Smooth muscle cell (in vitro differentiated cells): ENCODE data around the gene TEAD1. TPM values are rescaled to one million over a fixed set of nuclear protein-coding genes. Genes with fewer than 3 reads are reported as not detected.

Experiments used
- DNase-seq: peaks from one replicate; lab custom pipeline; 2025; ENCODE audit not compliant: unreplicated experiment; lab: John Stamatoyannopoulos, UW
- H2AFZ ChIP-seq: fragments of 200-600 bp; sonication (generic); 2 replicates; pipeline ENCODE4 v1.6.0; 2016; ENCODE audit warnings: antibody characterized with exemption, low read depth, mild to moderate bottlenecking
- H3F3A ChIP-seq: fragments of 200-600 bp; sonication (generic); 2 replicates; pipeline ENCODE4 v1.6.0; 2017; ENCODE audit warnings: antibody characterized with exemption, low read depth
- H3K27ac ChIP-seq: fragments of 200-600 bp; sonication (generic); 2 replicates; pipeline ENCODE4 v1.5.1; 2016; ENCODE audit warnings: low read depth, mild to moderate bottlenecking
- H3K27me3 ChIP-seq: fragments of 200-600 bp; sonication (generic); 2 replicates; pipeline ENCODE4 v1.6.1; 2016; ENCODE audit warnings: low read depth, mild to moderate bottlenecking
- H3K36me3 ChIP-seq: fragments of 200-600 bp; sonication (generic); 2 replicates; pipeline ENCODE4 v1.5.1; 2016; ENCODE audit warnings: low read depth
- H3K4me1 ChIP-seq: fragments of 200-600 bp; sonication (generic); 2 replicates; pipeline ENCODE4 v1.5.1; 2016; ENCODE audit warnings: low read depth
- H3K4me2 ChIP-seq: fragments of 200-600 bp; sonication (generic); 2 replicates; pipeline ENCODE4 v1.6.0; 2016; ENCODE audit warnings: mild to moderate bottlenecking
- H3K4me3 ChIP-seq: fragments of 200-600 bp; sonication (generic); 2 replicates; pipeline ENCODE4 v1.5.1; 2016; ENCODE audit warnings: mild to moderate bottlenecking
- H3K79me2 ChIP-seq: fragments of 200-600 bp; sonication (generic); 2 replicates; pipeline ENCODE4 v1.6.0; 2016; ENCODE audit warnings: low read depth, mild to moderate bottlenecking
- H3K9ac ChIP-seq: fragments of 200-600 bp; sonication (generic); 2 replicates; pipeline ENCODE4 v1.6.0; 2016; ENCODE audit warnings: low read depth
- H3K9me3 ChIP-seq: fragments of 200-600 bp; sonication (generic); replicated peaks from 2 replicates; pipeline ENCODE4 v1.5.1; 2016; ENCODE audit warnings: low read depth
- H4K20me1 ChIP-seq: fragments of 200-600 bp; sonication (generic); 2 replicates; pipeline ENCODE4 v1.6.0; 2016; ENCODE audit warnings: low read depth
- CTCF ChIP-seq: fragments of 200-600 bp; sonication (generic); IDR thresholded peaks from 2 replicates; pipeline ENCODE4 v1.5.1; 2017; ENCODE audit warnings: borderline replicate concordance, mild to moderate bottlenecking, antibody characterized with exemption; ENCODE audit not compliant: insufficient read depth, poor library complexity, severe bottlenecking
- WGBS: methylation state at CpG from one replicate; pipeline ENCODE4 v1.1.7; 2016; ENCODE audit warnings: low lambda C conversion rate; 5-methylcytosine and 5-hydroxymethylcytosine counted together
- polyA plus RNA-seq: library from polyadenylated mRNA; unstranded; fragments of >200 nt; fragmentation: Nextera tagmentation; extraction: Ambion mirVana; gene quantifications from 2 replicates; pipeline ENCODE4 v1.2.1, GENCODE V29; 2016
- total RNA-seq: library from RNA; depleted of rRNA; stranded (reverse); fragments of >200 nt; gene quantifications from 2 replicates; pipeline ENCODE4 v1.2.3, GENCODE V29; 2014

The TEAD1 gene
- total and polyA plus RNA-seq, 2 experiments from 2014 or later, result 63.0 to 181 TPM

- no peaks in the 10 kb centered on the region for H3K36me3 ChIP-seq
- 95% methylated on average over 4 of the region's 4 CpGs for WGBS
- H3K4me1 ChIP-seq, result peaks cover 20% of the 10 kb centered on the region
- H3K27me3 ChIP-seq, result no peaks in the 10 kb centered on the region
- DNase-seq, result no peak
- peaks cover 8% of the 10 kb centered on the region for H3F3A ChIP-seq
- H4K20me1 ChIP-seq, result peaks cover 98% of the 10 kb centered on the region
- no peaks in the 10 kb centered on the region for H3K9me3 ChIP-seq
- H3K9ac ChIP-seq, result no peak overlapping the region
- TF ChIP-seq CTCF, result no peak
- H3K79me2 ChIP-seq, result peaks cover 100% of the 10 kb centered on the region
- H3K4me2 ChIP-seq, result no peak overlapping the region
- no peak overlapping the region for H2AFZ ChIP-seq
- H3K4me3 ChIP-seq, result no peak overlapping the region
- no peak overlapping the region for H3K27ac ChIP-seq
Measured at GRCh38 chr11:12712132-12712531, 37.9 kb downstream of the TEAD1 start.

DNA sequence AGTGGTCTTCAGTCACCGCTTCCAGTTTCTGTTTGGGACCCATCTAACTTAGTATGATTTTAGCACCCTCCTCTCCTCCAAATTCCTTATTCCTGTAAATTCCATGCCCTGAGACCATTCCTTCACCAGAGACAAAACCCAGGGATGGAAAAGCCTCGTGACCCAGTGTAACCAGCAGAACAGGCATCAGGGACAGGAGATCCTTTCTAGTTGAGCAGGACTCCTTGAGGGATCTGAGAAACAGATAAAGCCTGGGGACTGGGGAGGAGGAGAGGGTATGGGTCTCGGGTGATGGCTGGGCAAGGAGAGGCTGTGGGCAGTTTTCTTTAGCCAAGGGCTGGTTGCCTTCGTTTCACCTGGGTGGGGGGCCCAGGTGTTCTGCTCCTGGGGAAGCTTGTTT lies 40.9 kb downstream of the TEAD1 start:
- DNase-seq, result no peak
- Histone ChIP-seq H3K4me1 (peaks cover 32% of the 10 kb centered on the region), H3K79me2 (peaks cover 100% of the 10 kb centered on the region), H3K4me2 (no peak overlapping the region), H3K9me3 (no peaks in the 10 kb centered on the region), H3F3A (peaks cover 17% of the 10 kb centered on the region), H3K36me3 (no peaks in the 10 kb centered on the region), H3K4me3 (no peak overlapping the region), H3K27me3 (no peaks in the 10 kb centered on the region), H2AFZ (no peak overlapping the region), H4K20me1 (peaks cover 97% of the 10 kb centered on the region), H3K9ac (no peak overlapping the region), H3K27ac (no peak overlapping the region)
- TF ChIP-seq CTCF, result no peak
- 81% methylated on average over 4 of the region's 4 CpGs for WGBS

DNA sequence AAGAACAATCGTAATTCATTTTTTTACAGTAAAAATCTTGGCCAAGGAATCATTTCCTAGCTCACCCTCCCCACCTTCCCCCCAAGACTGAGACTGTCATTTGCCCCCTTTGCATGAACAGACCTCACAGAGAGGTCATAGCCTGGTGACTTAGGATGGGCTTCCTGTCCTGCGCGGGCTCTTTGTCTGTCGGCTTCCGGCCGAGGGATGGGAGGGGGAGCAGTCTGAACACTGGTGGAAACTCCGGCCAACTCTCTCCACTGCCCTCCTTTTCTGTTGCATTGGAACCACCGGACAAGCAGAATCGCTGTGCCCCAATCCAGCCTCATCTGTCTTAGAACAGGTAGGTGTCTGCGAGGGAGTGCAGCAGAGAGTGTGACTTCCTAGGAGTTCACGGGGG lies 41.7 kb downstream of the TEAD1 start:
- Histone ChIP-seq H4K20me1 (peaks cover 97% of the 10 kb centered on the region), H3F3A (peaks cover 17% of the 10 kb centered on the region), H3K36me3 (no peaks in the 10 kb centered on the region), H3K4me1 (peaks cover 32% of the 10 kb centered on the region), H3K4me3 (no peak overlapping the region), H3K9me3 (no peaks in the 10 kb centered on the region), H3K27ac (no peak overlapping the region), H3K27me3 (no peaks in the 10 kb centered on the region), H3K4me2 (no peak overlapping the region), H3K79me2 (peaks cover 100% of the 10 kb centered on the region), H3K9ac (no peak overlapping the region), H2AFZ (no peak overlapping the region)
- no peak for TF ChIP-seq CTCF
- WGBS, result 77% methylated on average over 11 of the region's 11 CpGs
- DNase-seq, result no peak

GRCh38 chr11:12716816-12717215 lies 42.6 kb downstream of the TEAD1 start:
- H3K4me2 ChIP-seq, result no peak overlapping the region
- no peaks in the 10 kb centered on the region for H3K36me3 ChIP-seq
- peaks cover 20% of the 10 kb centered on the region for H3F3A ChIP-seq
- no peaks in the 10 kb centered on the region for H3K27me3 ChIP-seq
- H3K4me1 ChIP-seq, result peaks cover 32% of the 10 kb centered on the region
- no peak overlapping the region for H2AFZ ChIP-seq
- H3K9me3 ChIP-seq, result no peaks in the 10 kb centered on the region
- 74% methylated on average over 6 of the region's 6 CpGs for WGBS
- TF ChIP-seq CTCF, result no peak
- no peak for DNase-seq
- peaks cover 98% of the 10 kb centered on the region for H4K20me1 ChIP-seq
- no peak overlapping the region for H3K9ac ChIP-seq
- H3K79me2 ChIP-seq, result peaks cover 100% of the 10 kb centered on the region
- no peak overlapping the region for H3K4me3 ChIP-seq
- H3K27ac ChIP-seq, result peak overlapping the region; percentile 20
